Stimulated activated memory B cell treated with anti-CD40 and anti-IgM and Interleukin-4, amounts not matched to agents 10 μg/mL and 1 μg/mL and 100 μg/mL, for 72 hours (primary cell): ENCODE data around the gene TBC1D22A.
"Not testable (repeated sequence)": the region's sequence is repeated elsewhere in the genome, so short reads cannot be mapped to it uniquely, and the experiment has no call there.

Source experiments
- ATAC-seq: fragments of 150-1000 bp; cut with Tn5 transposase; 2 replicates; pipeline ENCODE4 v1.10.0; 2021
- H3K27ac Mint-ChIP-seq: one replicate; pipeline ENCODE4 v1.8.0; 2022; ENCODE audit warnings: mild to moderate bottlenecking, mixed read lengths
- H3K27me3 Mint-ChIP-seq: one replicate; pipeline ENCODE4 v1.8.0; 2022; ENCODE audit warnings: mixed read lengths
- H3K36me3 Mint-ChIP-seq: one replicate; pipeline ENCODE4 v1.8.0; 2022; ENCODE audit warnings: mixed read lengths
- H3K4me1 Mint-ChIP-seq: one replicate; pipeline ENCODE4 v1.8.0; 2022; ENCODE audit warnings: mixed read lengths
- H3K4me3 Mint-ChIP-seq: one replicate; pipeline ENCODE4 v1.8.0; 2022; ENCODE audit warnings: mild to moderate bottlenecking, moderate library complexity, mixed read lengths
- H3K9me3 Mint-ChIP-seq: one replicate; pipeline ENCODE4 v1.8.0; 2022; ENCODE audit warnings: mixed read lengths

The TBC1D22A gene

GRCh38 chr22:46974631-46975585 is 212.5 kb downstream of the TBC1D22A start:
- ATAC-seq, result no peak
- Mint-ChIP-seq H3K27me3 (no peaks in the 10 kb centered on the region), H3K27ac (no peak overlapping the region)

GRCh38 chr22:46976143-46976542 is 213.7 kb downstream of the TBC1D22A start:
- no peak for ATAC-seq
- Mint-ChIP-seq H3K4me3 (no peak overlapping the region), H3K9me3 (no peaks in the 10 kb centered on the region), H3K27ac (no peak overlapping the region), H3K4me1 (peaks cover 10% of the 10 kb centered on the region), H3K27me3 (no peaks in the 10 kb centered on the region), H3K36me3 (peaks cover 64% of the 10 kb centered on the region)

More at GRCh38 chr22:46974631-46975585, 212.5 kb downstream of the TBC1D22A start:
- H3K4me3 Mint-ChIP-seq, result no peak overlapping the region
- no peaks in the 10 kb centered on the region for H3K9me3 Mint-ChIP-seq
- H3K36me3 Mint-ChIP-seq, result peaks cover 59% of the 10 kb centered on the region
- peaks cover 22% of the 10 kb centered on the region for H3K4me1 Mint-ChIP-seq

- Mint-ChIP-seq H3K36me3 (peaks cover 68% of the 10 kb centered on the region), H3K27ac (no peak overlapping the region), H3K27me3 (no peaks in the 10 kb centered on the region), H3K4me1 (peaks cover 9% of the 10 kb centered on the region), H3K4me3 (no peak overlapping the region), H3K9me3 (no peaks in the 10 kb centered on the region)
- no peak for ATAC-seq
Measured at GRCh38 chr22:46976598-46976997, 214.1 kb downstream of the TBC1D22A start.

- Mint-ChIP-seq H3K36me3 (peaks cover 72% of the 10 kb centered on the region), H3K4me3 (no peak overlapping the region), H3K27ac (no peak overlapping the region), H3K27me3 (no peaks in the 10 kb centered on the region), H3K4me1 (peaks cover 10% of the 10 kb centered on the region), H3K9me3 (no peaks in the 10 kb centered on the region)
- no peak for ATAC-seq
Measured at GRCh38 chr22:46977656-46978343, 215.3 kb downstream of the TBC1D22A start.

GRCh38 chr22:46978668-46979067 is 216.2 kb downstream of the TBC1D22A start:
- H3K4me3 Mint-ChIP-seq, ATAC-seq, H3K27ac Mint-ChIP-seq, H3K27me3 Mint-ChIP-seq, H3K9me3 Mint-ChIP-seq: not testable (repeated sequence)
- peaks cover 80% of the 10 kb centered on the region for H3K36me3 Mint-ChIP-seq
- H3K4me1 Mint-ChIP-seq, result peaks cover 16% of the 10 kb centered on the region

- H3K36me3 Mint-ChIP-seq, result peaks cover 83% of the 10 kb centered on the region
- H3K4me1 Mint-ChIP-seq, result peaks cover 18% of the 10 kb centered on the region
- no peak overlapping the region for H3K4me3 Mint-ChIP-seq
- H3K27me3 Mint-ChIP-seq, result no peaks in the 10 kb centered on the region
- no peak overlapping the region for H3K27ac Mint-ChIP-seq
- ATAC-seq, result no peak
- no peaks in the 10 kb centered on the region for H3K9me3 Mint-ChIP-seq
Measured at GRCh38 chr22:46979506-46979905, 217.1 kb downstream of the TBC1D22A start.

GRCh38 chr22:46980392-46980791 is 217.9 kb downstream of the TBC1D22A start:
- no peak overlapping the region for H3K27ac Mint-ChIP-seq
- peaks cover 21% of the 10 kb centered on the region for H3K4me1 Mint-ChIP-seq
- H3K9me3 Mint-ChIP-seq, result no peaks in the 10 kb centered on the region
- no peak for ATAC-seq
- peaks cover 79% of the 10 kb centered on the region for H3K36me3 Mint-ChIP-seq
- no peaks in the 10 kb centered on the region for H3K27me3 Mint-ChIP-seq
- H3K4me3 Mint-ChIP-seq, result no peak overlapping the region

GRCh38 chr22:46982635-46983034 is 220.2 kb downstream of the TBC1D22A start:
- no peaks in the 10 kb centered on the region for H3K9me3 Mint-ChIP-seq

GRCh38 chr22:46983046-46983445 is 220.6 kb downstream of the TBC1D22A start:
- Mint-ChIP-seq H3K4me3 (no peak overlapping the region), H3K4me1 (peaks cover 21% of the 10 kb centered on the region), H3K36me3 (peaks cover 56% of the 10 kb centered on the region), H3K27ac (no peak overlapping the region), H3K27me3 (no peaks in the 10 kb centered on the region), H3K9me3 (no peaks in the 10 kb centered on the region)
- no peak for ATAC-seq

More at GRCh38 chr22:46982635-46983034, 220.2 kb downstream of the TBC1D22A start:
- H3K36me3 Mint-ChIP-seq, result peaks cover 61% of the 10 kb centered on the region
- peaks cover 21% of the 10 kb centered on the region for H3K4me1 Mint-ChIP-seq
- H3K4me3 Mint-ChIP-seq, result no peak overlapping the region
- no peaks in the 10 kb centered on the region for H3K27me3 Mint-ChIP-seq
- H3K27ac Mint-ChIP-seq, result no peak overlapping the region
- ATAC-seq, result no peak

- peaks cover 38% of the 10 kb centered on the region for H3K36me3 Mint-ChIP-seq
- H3K27me3 Mint-ChIP-seq, result no peaks in the 10 kb centered on the region
- H3K27ac Mint-ChIP-seq, result no peak overlapping the region
- no peak overlapping the region for H3K4me3 Mint-ChIP-seq
- H3K4me1 Mint-ChIP-seq, result peaks cover 21% of the 10 kb centered on the region
- H3K9me3 Mint-ChIP-seq, result no peaks in the 10 kb centered on the region
- no peak for ATAC-seq
Measured at GRCh38 chr22:46984751-46985506, 222.5 kb downstream of the TBC1D22A start.

GRCh38 chr22:46985507-46985882 is 223.0 kb downstream of the TBC1D22A start:
- no peak overlapping the region for H3K4me3 Mint-ChIP-seq
- no peaks in the 10 kb centered on the region for H3K27me3 Mint-ChIP-seq
- peaks cover 22% of the 10 kb centered on the region for H3K4me1 Mint-ChIP-seq
- peaks cover 38% of the 10 kb centered on the region for H3K36me3 Mint-ChIP-seq
- H3K9me3 Mint-ChIP-seq, result no peaks in the 10 kb centered on the region
- no peak for ATAC-seq
- no peak overlapping the region for H3K27ac Mint-ChIP-seq

GRCh38 chr22:46986788-46987187 is 224.3 kb downstream of the TBC1D22A start:
- peaks cover 40% of the 10 kb centered on the region for H3K36me3 Mint-ChIP-seq
- no peaks in the 10 kb centered on the region for H3K9me3 Mint-ChIP-seq
- H3K27me3 Mint-ChIP-seq, result no peaks in the 10 kb centered on the region
- ATAC-seq, result no peak
- H3K27ac Mint-ChIP-seq, result no peak overlapping the region
- peaks cover 21% of the 10 kb centered on the region for H3K4me1 Mint-ChIP-seq
- H3K4me3 Mint-ChIP-seq, result no peak overlapping the region

GRCh38 chr22:46990937-46991550 is 228.6 kb downstream of the TBC1D22A start:
- Mint-ChIP-seq H3K4me3 (no peak overlapping the region), H3K9me3 (no peaks in the 10 kb centered on the region), H3K36me3 (peaks cover 36% of the 10 kb centered on the region), H3K27me3 (no peaks in the 10 kb centered on the region), H3K27ac (no peak overlapping the region), H3K4me1 (peaks cover 11% of the 10 kb centered on the region)
- ATAC-seq, result no peak

GRCh38 chr22:46991666-46992065 is 229.2 kb downstream of the TBC1D22A start:
- Mint-ChIP-seq H3K36me3 (peaks cover 41% of the 10 kb centered on the region), H3K9me3 (no peaks in the 10 kb centered on the region), H3K4me3 (no peak overlapping the region), H3K27me3 (no peaks in the 10 kb centered on the region), H3K27ac (no peak overlapping the region), H3K4me1 (peaks cover 11% of the 10 kb centered on the region)
- no peak for ATAC-seq
